GM18867 (cell line): ENCODE data around the gene PGGHG.

ENCODE experiments used
- ATAC-seq: cut with Tn5 transposase; IDR thresholded peaks from one replicate; pipeline ENCODE4 v1.9.1; 2021; ENCODE audit warnings: mild to moderate bottlenecking, moderate library complexity; ENCODE audit not compliant: unreplicated experiment

PGGHG gene

GRCh38 chr11:344836-345578 lies 56.1 kb downstream of the PGGHG start:
- ATAC-seq: no peak
